Mucosa of rectum (tissue), 2 donors: ENCODE measurements around the gene OXA1L.
"Not testable (repeated sequence)": the region's sequence is repeated elsewhere in the genome, so short reads cannot be mapped to it uniquely, and the experiment has no call there.

Experiments
- H3K27ac ChIP-seq, 2 donors: one replicate each; pipeline ENCODE4 v1.7.0; 2013; ENCODE audit warnings: inconsistent platforms in 2 of 2, low read depth in 2 of 2, low read length in 2 of 2
- H3K27me3 ChIP-seq, 2 donors: one replicate each; pipeline ENCODE4 v1.7.0; 2013; ENCODE audit warnings: low read length in 2 of 2; ENCODE audit not compliant: control insufficient read depth in 2 of 2, insufficient read depth in 2 of 2
- H3K36me3 ChIP-seq, 2 donors: one replicate each; pipeline ENCODE4 v1.7.0; 2013; ENCODE audit warnings: low read length in 2 of 2; ENCODE audit not compliant: control insufficient read depth in 2 of 2, insufficient read depth in 2 of 2
- H3K4me1 ChIP-seq, 2 donors: one replicate each; pipeline ENCODE4 v1.7.0; 2013; ENCODE audit warnings: low read length in 2 of 2, mild to moderate bottlenecking in 1 of 2; ENCODE audit not compliant: control insufficient read depth in 2 of 2, insufficient read depth in 2 of 2
- H3K4me3 ChIP-seq, 2 donors: one replicate each; pipeline ENCODE4 v1.7.0; 2013; ENCODE audit warnings: low read length in 2 of 2
- H3K9ac ChIP-seq, 2 donors: one replicate each; pipeline ENCODE4 v1.7.0; 2013; ENCODE audit warnings: low read length in 2 of 2, low read depth in 1 of 2, mild to moderate bottlenecking in 1 of 2
- H3K9me3 ChIP-seq, 2 donors: one replicate each; pipeline ENCODE4 v1.7.0; 2013; ENCODE audit warnings: low read length in 2 of 2; ENCODE audit not compliant: control insufficient read depth in 2 of 2
- donor health status: healthy.
- donor health status: Normal muscosa, but diverticular disease.

The OXA1L gene

DNA sequence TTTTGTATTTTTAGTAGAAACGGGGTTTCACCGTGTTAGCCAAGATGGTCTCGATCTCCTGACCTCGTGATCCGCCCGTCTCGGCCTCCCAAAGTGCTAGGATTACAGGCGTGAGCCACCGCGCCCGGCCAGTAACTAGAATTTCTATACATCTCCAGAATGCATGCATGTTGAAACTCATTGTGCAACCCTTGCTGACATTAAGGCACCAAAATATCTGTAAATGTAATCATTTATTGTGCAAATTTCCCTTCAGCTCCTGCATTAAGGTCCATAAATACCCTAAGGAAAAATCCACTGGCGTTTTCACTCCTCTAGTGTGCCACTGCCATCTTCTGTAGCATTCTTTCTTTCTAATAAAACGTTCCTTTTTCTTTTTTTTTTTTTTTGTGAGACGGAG, 30.1 kb upstream of the OXA1L start:
- H3K27me3 ChIP-seq, H3K36me3 ChIP-seq, H3K4me3 ChIP-seq, H3K9me3 ChIP-seq, H3K9ac ChIP-seq, H3K27ac ChIP-seq, H3K4me1 ChIP-seq: not testable (repeated sequence)

- Histone ChIP-seq H3K9me3 (no peaks in the 10 kb centered on the region), H3K27me3 (no peaks in the 10 kb centered on the region), H3K36me3 (no peaks in the 10 kb centered on the region), H3K9ac (no peak overlapping the region), H3K27ac (no peak overlapping the region), H3K4me3 (no peak overlapping the region), H3K4me1 (no peaks in the 10 kb centered on the region)
These were observed 29.4 kb upstream of the OXA1L start for GRCh38 chr14:22737052-22737451.

DNA sequence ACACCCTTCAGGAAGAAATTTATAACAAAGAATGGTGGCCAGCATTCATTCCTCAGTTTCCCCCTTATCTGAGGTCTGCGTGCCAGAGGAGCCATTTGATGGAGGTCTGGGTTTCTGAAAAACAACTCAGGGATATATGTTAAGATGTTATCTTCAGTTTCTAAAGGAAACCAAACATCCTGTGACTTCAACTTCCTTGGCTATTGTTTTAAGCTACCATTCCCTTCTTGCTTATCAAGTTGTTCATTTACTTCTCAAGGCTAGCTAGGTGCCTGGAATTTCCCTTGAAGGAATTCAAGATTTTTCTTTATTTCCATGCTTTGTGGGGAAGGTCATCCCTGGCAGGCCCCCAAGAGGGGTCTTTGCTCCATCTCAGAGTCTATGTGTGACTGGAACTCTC, 27.1 kb upstream of the OXA1L start:
- no peaks in the 10 kb centered on the region for H3K27me3 ChIP-seq
- no peak overlapping the region for H3K27ac ChIP-seq
- H3K9ac ChIP-seq = no peak overlapping the region
- no peak overlapping the region for H3K4me3 ChIP-seq
- no peaks in the 10 kb centered on the region for H3K9me3 ChIP-seq
- no peaks in the 10 kb centered on the region for H3K4me1 ChIP-seq
- no peaks in the 10 kb centered on the region for H3K36me3 ChIP-seq

DNA sequence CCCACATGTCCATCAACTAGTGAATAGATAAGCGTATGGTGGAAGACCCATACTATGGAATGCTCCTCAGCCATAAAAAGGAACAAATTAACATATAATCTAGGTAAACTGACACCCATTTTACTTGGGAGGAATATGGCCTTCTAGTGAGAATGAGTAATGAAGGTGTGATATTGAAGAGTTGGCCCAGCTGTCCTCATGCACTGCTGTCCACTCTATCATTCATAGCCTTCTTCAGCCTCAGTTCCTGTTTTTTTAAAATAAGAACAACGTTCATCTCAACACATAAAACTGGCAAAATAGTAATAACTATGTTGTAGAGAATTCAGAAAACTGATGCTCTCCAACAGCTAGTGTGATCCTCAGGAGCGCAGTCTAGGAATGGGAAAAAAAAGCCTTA, 26.5 kb upstream of the OXA1L start:
- Histone ChIP-seq H3K9ac (no peak overlapping the region), H3K27me3 (no peaks in the 10 kb centered on the region), H3K4me1 (no peaks in the 10 kb centered on the region), H3K27ac (no peak overlapping the region), H3K4me3 (no peak overlapping the region), H3K9me3 (no peaks in the 10 kb centered on the region), H3K36me3 (no peaks in the 10 kb centered on the region)

- H3K9ac ChIP-seq = no peak overlapping the region
- H3K27me3 ChIP-seq = no peaks in the 10 kb centered on the region
- no peak overlapping the region for H3K4me3 ChIP-seq
- H3K4me1 ChIP-seq = no peaks in the 10 kb centered on the region
- H3K36me3 ChIP-seq = no peaks in the 10 kb centered on the region
- no peak overlapping the region for H3K27ac ChIP-seq
- H3K9me3 ChIP-seq = no peaks in the 10 kb centered on the region
These were observed 18.7 kb upstream of the OXA1L start for GRCh38 chr14:22747769-22748168.

GRCh38 chr14:22748206-22748605, 18.3 kb upstream of the OXA1L start:
- H3K27me3 ChIP-seq = no peaks in the 10 kb centered on the region
- H3K4me1 ChIP-seq = no peaks in the 10 kb centered on the region
- no peaks in the 10 kb centered on the region for H3K9me3 ChIP-seq
- H3K27ac ChIP-seq = no peak overlapping the region
- no peak overlapping the region for H3K4me3 ChIP-seq
- H3K9ac ChIP-seq = no peak overlapping the region
- no peaks in the 10 kb centered on the region for H3K36me3 ChIP-seq

- no peaks in the 10 kb centered on the region for H3K9me3 ChIP-seq
These were observed 17.8 kb upstream of the OXA1L start for GRCh38 chr14:22748631-22749068.

GRCh38 chr14:22752422-22752821, 14.1 kb upstream of the OXA1L start:
- Histone ChIP-seq H3K9me3 (no peaks in the 10 kb centered on the region), H3K36me3 (no peaks in the 10 kb centered on the region), H3K27ac (no peak overlapping the region), H3K4me1 (no peaks in the 10 kb centered on the region), H3K9ac (no peak overlapping the region), H3K4me3 (no peak overlapping the region), H3K27me3 (no peaks in the 10 kb centered on the region)

More at GRCh38 chr14:22748631-22749068, 17.8 kb upstream of the OXA1L start:
- Histone ChIP-seq H3K27ac (no peak overlapping the region), H3K4me1 (no peaks in the 10 kb centered on the region), H3K27me3 (no peaks in the 10 kb centered on the region), H3K9ac (no peak overlapping the region), H3K36me3 (no peaks in the 10 kb centered on the region), H3K4me3 (no peak overlapping the region)

DNA sequence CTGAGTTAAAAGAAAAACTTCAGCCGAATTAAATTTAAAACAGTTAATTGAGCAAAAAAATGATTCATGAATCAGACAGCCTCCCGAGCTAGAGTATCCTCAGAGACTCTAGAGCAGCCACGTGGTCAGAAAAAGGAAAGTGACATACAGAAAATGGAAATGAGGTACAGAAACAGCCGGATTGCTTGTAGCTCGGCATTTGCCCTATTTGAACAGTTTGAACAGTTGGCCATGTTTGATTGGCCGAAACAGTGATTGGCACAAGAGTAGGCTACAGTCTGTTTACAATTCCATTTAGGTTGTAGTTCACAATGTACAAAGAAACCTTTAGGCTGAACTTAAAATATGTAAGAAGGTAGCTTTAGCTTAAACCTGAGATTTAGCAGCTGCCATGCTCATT, 12.9 kb upstream of the OXA1L start:
- H3K27me3 ChIP-seq = no peaks in the 10 kb centered on the region
- no peak overlapping the region for H3K4me3 ChIP-seq
- no peaks in the 10 kb centered on the region for H3K4me1 ChIP-seq
- no peak overlapping the region for H3K9ac ChIP-seq
- H3K9me3 ChIP-seq = no peaks in the 10 kb centered on the region
- no peak overlapping the region for H3K27ac ChIP-seq
- H3K36me3 ChIP-seq = no peaks in the 10 kb centered on the region

DNA sequence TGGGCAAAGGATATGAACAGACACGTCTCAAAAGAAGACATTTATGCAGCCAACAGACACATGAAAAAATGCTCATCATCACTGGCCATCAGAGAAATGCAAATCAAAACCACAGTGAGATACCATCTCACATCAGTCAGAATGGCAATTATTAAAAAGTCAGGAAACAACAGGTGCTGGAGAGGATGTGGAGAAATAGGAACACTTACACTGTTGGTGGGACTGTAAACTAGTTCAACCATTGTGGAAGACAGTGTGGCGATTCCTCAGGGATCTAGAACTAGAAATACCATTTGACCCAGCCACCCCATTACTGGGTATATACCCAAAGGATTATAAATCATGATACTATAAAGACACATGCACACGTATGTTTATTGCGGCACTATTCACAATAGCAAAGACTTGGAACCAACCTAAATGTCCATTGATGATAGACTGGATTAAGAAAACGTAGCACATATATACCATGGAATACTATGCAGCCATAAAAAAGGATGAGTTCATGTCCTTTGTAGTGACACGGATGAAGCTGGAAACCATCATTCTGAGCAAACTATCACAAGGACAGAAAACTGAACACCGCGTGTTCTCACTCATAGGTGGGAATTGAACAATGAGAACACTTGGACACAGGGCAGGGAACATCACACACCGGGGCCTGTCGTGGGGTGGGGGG, 8.4 kb upstream of the OXA1L start:
- H3K9ac ChIP-seq = not testable (repeated sequence)

GRCh38 chr14:22761734-22762133, 4.8 kb upstream of the OXA1L start:
- Histone ChIP-seq H3K9ac (no peak overlapping the region), H3K27ac (no peak overlapping the region)

More for the DNA sequence above, 8.4 kb upstream of the OXA1L start:
- not testable (repeated sequence) for H3K27me3 ChIP-seq, H3K4me3 ChIP-seq, H3K9me3 ChIP-seq, H3K27ac ChIP-seq, H3K4me1 ChIP-seq, H3K36me3 ChIP-seq

More at GRCh38 chr14:22761734-22762133, 4.8 kb upstream of the OXA1L start:
- Histone ChIP-seq H3K9me3 (peaks cover 0 to 2% of the 10 kb centered on the region in 2 donors), H3K27me3 (no peaks in the 10 kb centered on the region), H3K4me1 (peaks cover 0 to 2% of the 10 kb centered on the region in 2 donors), H3K36me3 (no peaks in the 10 kb centered on the region), H3K4me3 (no peak overlapping the region)
